GM19438 (cell line): ENCODE results near the gene UFM1.
"Not testable (repeated sequence)": the region's sequence is repeated elsewhere in the genome, so short reads cannot be mapped to it uniquely, and the experiment has no call there.

ENCODE experiments used
- ATAC-seq: cut with Tn5 transposase; IDR thresholded peaks from one replicate; pipeline ENCODE4 v1.9.1; 2021; ENCODE audit warnings: low read depth; ENCODE audit not compliant: unreplicated experiment

UFM1 gene

DNA sequence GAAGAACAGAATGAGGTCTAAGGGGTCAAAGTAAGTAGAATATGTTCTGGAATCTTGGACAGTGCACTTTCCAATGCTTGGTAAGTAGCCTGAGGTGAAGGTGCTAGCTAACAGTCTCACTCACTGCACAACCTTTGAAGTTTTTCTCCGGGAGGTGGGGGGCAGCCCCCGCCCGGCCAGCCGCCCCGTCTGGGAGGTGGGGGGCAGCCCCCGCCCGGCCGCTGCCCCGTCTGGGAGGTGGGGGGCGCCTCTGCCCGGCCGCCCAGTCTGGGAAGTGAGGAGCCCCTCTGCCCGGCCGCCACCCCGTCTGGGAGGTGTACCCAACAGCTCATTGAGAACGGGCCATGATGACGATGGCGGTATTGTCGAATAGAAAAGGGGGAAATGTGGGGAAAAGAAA, 14.1 kb downstream of the UFM1 start:
- not testable (repeated sequence) for ATAC-seq

DNA sequence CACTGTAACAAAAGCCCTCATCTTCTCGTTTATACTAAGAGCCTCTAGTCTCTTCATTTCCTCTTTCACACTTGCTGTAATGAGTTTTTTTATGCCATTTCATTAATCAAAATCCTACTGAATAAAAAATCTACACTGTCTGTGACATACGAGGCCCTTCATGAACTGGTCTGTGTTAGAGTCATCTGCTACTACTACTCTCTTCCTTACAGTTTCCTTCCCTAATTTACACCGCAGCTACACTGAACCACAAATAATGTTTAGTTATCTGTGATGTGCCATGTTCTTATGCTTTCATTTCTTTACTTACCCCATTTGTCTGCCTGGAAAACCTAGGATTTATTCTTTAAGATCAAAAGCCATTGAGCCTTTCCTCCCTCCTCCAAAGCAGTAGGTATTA, 16.0 kb downstream of the UFM1 start:
- no peak for ATAC-seq

DNA sequence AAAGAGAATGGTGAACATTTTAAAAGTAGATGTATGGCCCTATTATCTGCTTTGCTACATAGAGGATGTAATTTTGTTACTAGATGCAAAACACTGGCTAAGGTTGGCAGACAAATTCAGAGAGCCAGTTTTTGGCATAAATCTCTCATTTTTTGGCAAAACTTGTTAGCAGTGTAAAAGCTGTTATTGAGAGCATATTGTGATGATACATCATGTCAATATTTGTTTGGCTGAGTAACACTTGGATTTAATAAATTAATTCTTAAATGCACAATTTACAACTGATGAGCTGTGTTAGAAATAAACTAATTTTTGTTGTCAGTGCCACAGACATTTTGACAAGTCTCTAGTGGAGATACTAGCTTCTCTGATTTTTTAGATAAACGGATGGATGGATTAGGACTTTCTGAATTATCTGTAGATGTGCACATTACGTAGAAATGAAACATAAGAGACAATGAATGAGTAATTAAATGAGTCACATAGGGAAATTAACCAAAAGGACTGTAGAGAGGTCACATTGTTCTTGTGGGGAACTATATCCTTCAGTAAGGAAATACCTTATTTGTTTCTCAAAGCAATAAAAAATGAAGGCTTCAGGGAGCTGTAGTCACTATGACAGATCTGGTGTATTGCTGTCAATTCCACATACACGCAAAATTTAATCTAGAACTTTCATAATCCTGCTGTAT, 17.4 kb downstream of the UFM1 start:
- no peak for ATAC-seq

DNA sequence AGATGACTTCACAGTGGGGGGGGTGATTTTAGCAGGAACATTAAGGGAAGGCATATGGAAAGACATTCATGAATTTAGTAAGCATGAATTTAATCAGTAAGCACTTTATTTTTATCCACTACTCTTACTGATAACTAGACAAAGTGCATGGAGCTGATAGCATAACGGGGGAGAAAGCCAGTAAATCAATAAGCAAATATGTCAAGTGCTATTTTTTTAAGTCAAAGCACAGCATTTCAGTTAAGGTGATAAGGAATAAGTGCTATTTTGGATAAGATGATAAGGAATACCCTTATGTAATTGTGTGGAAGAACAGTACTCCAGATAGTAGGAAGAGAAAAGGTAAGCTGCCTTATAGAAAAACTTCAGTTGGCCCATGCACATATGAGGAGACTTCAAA, 19.4 kb downstream of the UFM1 start:
- ATAC-seq, result no peak

DNA sequence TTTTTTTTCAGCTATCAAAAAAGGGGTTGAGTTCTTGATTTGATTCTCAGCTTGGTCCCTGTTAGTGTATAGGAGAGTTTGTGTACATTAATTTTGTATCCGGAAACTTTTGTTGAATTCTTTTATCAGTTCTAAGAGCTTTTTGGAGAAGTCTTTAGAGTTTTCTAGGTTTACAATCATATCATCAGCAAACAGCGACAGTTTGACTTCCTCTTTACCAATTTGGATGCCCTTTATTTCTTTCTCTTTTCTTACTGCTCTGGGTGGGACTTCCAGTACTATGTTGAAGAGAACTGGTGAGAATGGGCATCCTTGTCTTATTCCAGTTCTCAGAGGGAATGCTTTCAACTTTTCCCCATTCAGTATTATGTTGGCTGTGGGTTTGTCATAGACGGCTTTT, 20.4 kb downstream of the UFM1 start:
- ATAC-seq, result not testable (repeated sequence)

DNA sequence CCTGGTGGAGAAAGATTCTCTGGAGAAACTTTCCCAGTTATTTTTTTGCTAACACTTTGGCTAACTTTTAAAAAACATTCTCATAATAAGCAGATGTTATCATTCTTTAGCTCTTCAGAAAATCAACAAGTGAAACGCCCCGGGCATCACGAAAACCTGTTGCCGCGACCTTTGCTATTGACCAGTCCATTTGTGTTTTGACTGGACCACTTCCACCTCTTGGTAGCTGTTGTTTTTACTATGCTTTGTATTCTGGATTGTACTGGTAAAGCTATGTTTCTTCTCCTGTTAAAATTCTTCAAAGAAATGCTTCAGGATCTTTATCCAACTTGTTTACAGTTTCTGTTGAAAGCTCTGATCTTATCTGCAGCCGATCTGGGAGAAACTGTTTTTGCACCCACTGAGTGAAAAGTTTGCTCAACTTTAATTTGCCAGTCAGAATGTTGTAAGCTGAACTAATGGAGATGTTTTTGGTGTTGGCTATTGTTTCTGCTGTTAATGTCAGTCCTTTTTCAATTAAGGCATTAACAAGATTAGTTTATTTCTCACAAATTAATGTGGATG, 23.3 kb downstream of the UFM1 start:
- ATAC-seq, result no peak

DNA sequence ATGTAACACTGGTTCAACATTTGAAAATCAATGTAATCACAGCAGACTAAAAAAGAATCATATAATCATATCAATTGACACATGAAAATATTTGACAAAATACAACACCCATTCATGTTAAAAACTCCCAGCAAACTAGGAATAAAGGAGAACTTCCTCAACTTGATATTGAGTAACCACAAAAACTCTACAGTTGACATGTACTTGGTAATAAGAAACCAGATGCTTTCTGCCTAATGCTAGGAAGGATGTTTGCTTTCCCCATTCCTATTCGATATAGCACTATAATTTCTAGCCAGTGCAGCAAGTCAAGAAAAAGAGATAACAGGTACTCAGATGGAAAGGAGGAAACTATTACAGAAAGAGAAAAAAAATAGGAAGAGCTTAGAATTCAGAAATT, 26.9 kb downstream of the UFM1 start:
- no peak for ATAC-seq

DNA sequence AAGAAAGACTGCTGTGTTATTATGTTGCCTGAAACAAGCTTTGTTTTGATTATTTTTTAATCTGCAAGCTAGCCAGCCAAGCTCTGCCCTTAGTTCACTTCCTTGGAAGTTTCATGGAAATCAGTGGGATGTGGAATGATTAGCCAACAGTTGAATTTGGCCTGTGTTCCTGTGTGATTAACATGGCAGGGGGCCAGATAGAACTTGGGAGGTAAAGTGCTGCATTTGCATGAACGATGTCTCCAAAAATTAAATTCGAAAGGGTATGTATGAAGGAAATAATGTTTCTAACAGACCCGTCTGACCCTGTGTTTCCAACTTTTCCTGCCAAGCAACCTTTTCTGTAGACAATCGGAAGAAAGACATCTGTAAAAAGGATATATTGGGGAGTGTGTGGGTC, 32.2 kb downstream of the UFM1 start:
- no peak for ATAC-seq

DNA sequence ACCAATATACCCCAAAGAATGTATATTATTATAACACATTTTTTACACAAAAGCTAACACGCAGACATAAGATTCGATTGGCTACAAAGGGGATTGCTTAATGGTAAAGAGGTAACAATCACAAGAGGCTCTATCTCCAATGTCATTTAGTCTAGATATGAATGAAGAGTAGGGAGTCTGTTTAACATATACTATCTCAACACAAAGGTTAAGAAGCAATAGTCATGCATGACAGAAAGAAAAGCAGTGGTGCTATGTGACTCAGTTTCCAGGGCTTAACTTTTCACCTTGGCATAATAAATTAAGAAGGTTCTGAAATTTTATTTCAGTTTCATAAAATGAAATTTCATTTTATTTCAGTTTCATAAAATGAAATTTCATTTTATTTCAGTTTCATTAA, 33.3 kb downstream of the UFM1 start:
- ATAC-seq, result no peak

DNA sequence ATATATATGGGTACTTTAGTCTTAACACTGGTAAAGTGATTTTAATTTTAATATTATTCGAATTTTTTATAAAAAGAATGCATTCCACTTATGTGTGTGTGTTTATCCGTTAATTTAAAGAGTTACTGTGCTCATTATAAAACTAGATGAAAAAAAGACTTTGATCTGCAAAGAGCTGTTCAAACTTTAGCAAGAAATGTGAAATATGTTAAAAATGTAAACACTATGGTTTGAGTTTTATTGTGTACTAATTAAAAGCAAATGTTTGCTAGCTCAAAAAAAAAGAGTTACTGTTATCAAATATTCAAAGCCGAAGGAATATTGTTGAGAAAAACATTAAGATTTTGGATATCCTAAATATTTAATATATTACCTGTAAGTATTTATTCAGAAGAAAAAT, 34.5 kb downstream of the UFM1 start:
- no peak for ATAC-seq

DNA sequence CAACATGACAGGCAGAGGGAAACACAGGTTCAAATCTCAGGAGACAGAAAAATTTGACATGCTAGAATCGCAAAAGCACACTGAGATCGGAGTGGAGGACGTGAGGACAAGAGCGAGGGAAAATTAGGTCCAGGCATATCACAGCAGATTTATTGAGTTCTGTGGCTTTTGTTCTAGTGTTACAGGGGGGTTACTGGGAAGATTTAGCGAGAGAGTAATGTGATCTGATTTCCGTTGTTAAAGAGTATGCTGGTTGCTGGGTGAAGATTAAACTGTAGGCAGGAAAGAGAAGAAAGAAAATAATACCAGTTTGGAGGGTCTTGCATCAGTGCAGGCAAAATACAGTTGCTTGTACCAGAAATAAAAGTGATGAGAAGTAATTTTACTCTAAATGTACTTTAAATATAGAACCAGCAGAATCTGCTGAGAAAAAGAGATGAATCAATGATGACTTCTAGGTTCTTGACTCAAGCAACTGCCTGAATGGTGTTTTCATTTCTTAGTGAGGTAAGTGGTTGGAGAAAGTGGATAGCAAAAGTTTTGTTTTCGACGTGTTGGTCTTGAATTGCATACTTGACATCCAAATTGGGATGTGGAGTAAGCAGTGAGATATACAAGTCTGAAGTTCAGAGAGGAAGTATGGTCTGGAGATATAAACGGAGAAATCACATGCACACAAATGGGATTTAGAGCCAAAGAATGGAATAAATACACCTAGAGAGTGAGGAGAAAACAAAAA, 35.7 kb downstream of the UFM1 start:
- ATAC-seq, result no peak

DNA sequence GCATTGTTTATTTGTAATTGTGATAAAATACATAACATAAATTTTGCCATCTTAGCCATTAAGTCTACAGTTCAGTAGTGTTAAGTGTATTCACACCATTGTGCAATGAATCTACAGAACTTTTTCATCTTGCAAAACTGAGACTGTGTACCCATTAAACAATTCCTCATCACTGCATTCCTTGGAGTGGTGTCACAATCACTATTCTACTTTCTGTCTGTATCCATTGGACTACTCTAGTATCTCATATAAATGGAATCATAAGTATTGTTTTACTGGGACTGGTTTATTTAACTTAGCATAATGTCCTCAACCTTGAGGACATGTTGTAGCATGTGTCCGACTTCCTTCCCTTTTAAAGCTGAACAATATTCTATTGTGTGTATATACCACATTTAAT, 36.8 kb downstream of the UFM1 start:
- ATAC-seq, result no peak

DNA sequence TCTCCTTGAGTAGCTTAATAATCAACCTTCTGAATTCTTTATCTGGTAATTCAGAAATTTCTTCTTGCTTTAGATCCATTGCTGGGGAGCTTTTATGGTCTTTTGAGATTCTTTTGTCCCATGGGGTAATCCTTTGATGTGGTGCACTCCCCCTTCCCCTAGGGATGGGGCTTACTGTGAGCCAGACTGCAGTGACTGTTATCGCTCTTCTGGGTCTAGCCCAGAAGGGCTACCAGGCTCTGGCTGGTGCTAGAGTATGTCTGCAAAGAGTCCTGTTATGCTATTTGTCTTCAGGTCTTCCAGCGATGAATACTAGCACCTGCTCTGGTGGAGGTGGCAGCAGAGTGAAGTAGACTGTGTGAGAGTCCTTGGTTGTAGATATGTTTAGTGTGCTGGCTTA, 41.7 kb downstream of the UFM1 start:
- no peak for ATAC-seq

DNA sequence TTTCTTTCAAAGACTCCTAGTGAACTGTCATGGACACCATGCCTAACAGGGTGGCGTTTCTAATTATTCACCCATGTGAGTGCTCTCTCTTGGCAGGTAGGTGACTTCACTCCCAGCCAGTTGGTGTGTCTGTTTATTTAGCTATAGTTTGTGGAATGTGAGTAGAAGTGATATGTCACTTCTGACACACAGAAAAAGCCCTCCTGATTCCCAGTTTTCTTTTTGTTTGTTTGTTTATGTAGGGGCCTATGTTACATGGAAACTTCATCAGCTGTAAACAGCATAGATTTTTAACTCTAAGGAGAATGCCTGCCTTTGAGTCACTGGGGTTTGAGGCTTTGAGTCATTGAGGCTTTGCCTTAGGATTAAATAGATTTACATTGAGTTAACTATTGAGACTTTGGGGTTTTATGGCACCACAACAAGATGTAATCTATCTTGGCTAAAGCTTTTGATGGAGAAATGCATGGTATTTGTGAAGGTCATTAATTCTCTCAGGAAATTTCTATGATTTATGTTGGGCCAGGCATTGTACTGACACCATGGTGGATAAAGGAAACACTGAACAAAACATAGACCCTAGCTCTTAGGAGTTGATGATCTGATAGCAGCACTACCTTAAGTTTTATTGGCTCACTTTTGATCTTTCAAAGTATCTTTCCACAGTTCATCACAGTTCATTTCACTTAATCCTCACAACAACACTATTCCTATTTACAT, 45.3 kb downstream of the UFM1 start:
- ATAC-seq, result no peak

DNA sequence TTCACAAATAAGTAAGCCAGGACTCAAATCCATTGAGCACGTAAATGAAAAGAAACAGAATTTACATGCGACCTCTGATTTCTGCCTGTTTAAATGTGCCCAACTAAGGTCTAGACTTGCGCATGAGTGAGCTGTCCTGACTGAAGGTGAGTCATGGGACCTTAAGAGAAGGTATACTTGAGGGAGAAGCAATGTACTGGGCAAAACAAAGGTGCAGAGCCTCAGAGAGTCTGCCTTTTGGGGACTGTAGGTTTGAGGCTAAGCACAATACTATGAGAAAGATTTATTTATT, 45.8 kb downstream of the UFM1 start:
- ATAC-seq, result no peak

DNA sequence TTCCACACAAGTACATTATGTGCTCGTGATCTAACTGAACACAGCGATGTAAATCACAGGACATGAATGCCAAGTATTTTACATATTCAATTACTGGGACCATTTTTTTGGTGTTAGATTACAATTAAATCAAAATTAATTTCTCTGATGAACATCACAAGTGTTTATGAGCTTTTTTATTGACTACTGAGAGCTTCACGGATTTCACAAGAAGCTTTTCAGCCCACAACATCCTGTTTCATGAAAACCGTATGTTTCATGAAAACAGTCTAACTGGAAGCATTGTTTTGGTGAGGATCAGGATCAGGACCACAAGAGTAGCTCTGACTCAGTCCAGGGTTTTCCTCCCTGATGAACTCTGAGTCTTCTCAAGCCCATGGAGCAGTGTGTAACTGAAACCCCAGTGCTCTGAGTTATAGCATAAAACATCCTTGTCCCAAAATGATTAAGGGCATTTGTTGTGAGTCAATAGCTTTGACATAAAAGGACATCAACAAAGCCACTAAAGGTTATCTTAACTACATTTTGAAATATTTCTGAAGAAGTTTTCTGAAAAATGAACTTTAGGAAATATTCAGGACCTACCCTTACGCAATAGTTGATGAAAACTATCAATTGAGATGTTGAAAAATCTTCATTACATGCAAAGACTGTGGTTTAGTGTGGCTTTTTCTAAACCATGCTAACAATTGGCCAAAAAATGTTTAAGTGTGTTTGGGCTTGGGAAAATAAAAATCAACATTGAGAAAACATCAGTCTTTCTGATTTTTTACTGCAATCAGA, 49.3 kb downstream of the UFM1 start:
- ATAC-seq, result no peak

DNA sequence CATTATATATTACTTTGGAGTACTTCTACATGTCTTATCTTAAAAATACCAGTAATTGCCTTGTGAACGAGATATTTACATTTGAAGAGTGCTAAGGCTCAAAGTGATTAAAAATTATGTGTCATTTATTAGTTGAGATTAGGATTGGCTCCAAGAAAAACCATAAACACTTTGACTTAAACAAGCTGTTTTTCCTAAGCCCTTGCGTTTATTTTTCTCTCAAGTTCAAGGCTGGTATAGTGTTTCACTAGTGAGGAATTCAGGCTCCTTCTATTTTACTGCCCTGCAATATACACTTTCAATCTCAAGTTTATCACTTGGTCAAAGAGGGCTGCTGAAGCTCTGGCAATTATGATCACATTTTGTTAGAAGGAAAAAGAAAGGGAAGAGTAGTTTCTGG, 49.9 kb downstream of the UFM1 start:
- no peak for ATAC-seq

DNA sequence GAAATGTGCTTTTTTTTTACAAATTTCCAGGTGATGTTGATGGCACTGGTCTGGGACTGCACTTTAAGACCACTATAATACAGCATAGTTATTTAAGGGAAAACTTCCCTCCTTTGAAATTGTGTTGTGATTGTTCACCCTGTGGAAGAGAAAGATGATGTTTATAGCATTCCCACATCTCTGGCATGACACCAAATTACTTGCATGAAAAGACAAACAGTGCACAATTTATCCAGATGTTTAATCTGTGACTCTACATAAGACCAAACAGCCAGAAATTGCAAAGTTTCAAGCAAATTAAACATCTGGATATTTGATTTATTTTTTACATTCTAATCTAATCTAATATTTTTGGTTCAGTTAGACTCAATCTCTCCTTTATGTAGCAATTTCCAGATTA, 51.6 kb downstream of the UFM1 start:
- ATAC-seq, result no peak

DNA sequence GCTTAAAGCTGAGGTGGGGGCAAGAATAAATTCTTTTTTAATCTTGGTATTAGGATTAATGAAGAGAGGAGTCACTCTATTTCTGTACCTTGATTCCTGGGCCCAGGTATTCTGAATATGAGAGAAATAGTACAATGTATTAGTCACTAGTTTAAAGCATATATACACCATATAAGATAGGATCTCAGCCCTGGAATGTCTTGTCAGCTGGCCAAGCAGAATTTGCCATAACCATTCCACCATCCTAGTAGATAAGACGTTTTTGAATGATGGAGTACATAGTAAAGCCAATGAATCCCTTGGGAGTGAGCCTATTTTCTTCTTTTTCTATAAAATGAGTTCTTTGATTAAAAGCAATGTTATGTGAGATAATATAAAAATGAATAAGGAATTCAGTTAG, 55.6 kb downstream of the UFM1 start:
- ATAC-seq, result no peak

DNA sequence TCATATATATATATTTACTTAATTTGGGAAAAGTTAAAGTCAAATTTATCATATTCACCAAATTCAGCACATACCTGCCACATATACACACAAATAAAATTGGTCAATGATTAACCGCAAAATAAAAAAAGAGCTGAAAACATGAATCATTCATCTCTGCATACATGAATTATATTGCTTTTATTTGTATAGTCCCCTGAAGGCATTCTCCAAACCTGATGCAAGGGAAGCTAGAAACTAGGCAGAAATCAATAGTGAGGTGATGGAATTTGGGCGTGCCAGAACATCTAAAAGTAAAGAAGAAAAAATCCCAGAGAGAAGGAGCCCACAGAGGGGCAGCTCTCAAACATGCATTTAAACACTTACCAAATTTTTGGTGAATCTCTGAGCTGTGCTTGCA, 60.1 kb downstream of the UFM1 start:
- ATAC-seq, result no peak

DNA sequence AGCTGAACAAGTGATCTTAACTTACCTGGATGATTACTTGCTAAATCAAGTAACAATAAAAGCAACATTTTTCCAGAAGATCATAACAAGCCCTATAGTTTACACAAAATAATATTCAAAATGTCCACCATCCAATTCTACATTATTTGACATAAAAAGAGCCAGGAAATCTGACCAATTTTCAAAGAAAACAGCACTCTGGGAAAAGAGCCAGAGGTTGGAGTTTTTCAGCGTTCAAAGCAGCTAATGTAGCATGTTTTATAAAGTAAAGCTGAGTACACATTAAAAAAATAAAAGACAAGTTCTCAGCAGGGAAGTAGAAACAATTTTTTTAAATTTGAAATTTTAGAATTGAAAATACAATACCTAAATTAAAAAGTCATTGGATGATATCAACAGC, 62.6 kb downstream of the UFM1 start:
- no peak for ATAC-seq
